Thyroid gland (tissue), 4 donors: ENCODE measurements around the gene DMWD. TPM values are rescaled to one million over a fixed set of nuclear protein-coding genes. Genes with fewer than 3 reads are reported as not detected.

Experiments used
- DNase-seq, 2 donors: peaks; one replicate each; pipeline ENCODE4 v3.0.0-alpha.2; 2019
- H3K27ac ChIP-seq, 3 donors: fragments of 200-600 bp; sonication (generic); 1 replicate in 2 of 3; 2 replicates in 1 of 3; pipeline ENCODE4 v1.5.1; 2016 to 2019; ENCODE audit warnings: mild to moderate bottlenecking in 1 of 3, moderate library complexity in 1 of 3
- H3K27me3 ChIP-seq: fragments of 200-600 bp; sonication (generic); one replicate; pipeline ENCODE4 v1.5.1; 2019
- H3K36me3 ChIP-seq, 2 donors: fragments of 200-600 bp; sonication (generic); one replicate each; pipeline ENCODE4 v1.5.1; 2016 to 2019
- H3K4me1 ChIP-seq, 2 donors: fragments of 200-600 bp; sonication (generic); one replicate each; pipeline ENCODE4 v1.5.1; 2017 to 2019
- H3K4me3 ChIP-seq, 3 donors: fragments of 200-600 bp; sonication (generic); replicated peaks in 1 of 3; 1 replicate in 2 of 3; 2 replicates in 1 of 3; pipeline ENCODE4 v1.5.1; 2016; ENCODE audit warnings: mild to moderate bottlenecking in 1 of 3
- H3K9me3 ChIP-seq: fragments of 200-600 bp; sonication (generic); one replicate; pipeline ENCODE4 v1.5.1; 2017
- POLR2A ChIP-seq, 2 donors: fragments of 450-650 bp; IDR thresholded peaks; one replicate each; pipeline ENCODE4 v1.6.1; 2017; ENCODE audit warnings: antibody characterized with exemption in 2 of 2, mild to moderate bottlenecking in 2 of 2, moderate library complexity in 1 of 2
- WGBS, 2 donors: methylation state at CpG; one replicate each; pipeline ENCODE4 v1.1.5; 2017; 5-methylcytosine and 5-hydroxymethylcytosine counted together
- intact Hi-C: fragments of 100-400 bp; cut with DNase I; formaldehyde crosslinking; loops from one replicate; pipeline ENCODE4 v1.15.1; 2023
- total RNA-seq, 4 donors: library from RNA; depleted of rRNA; stranded (reverse); fragments of >200 nt; gene quantifications; one replicate each; pipeline ENCODE4 v1.2.3, GENCODE V29; 2016
- TF ChIP-seq, protein P1 (sequence below), 6 experiments: fragments of 200-600 bp in 3 of 6; fragments of 450-650 bp in 3 of 6; sonication (generic) in 3 of 6; IDR thresholded peaks; one replicate each; pipeline ENCODE4 v1.5.1; 2016 to 2019; ENCODE audit warnings: antibody characterized with exemption in 6 of 6, mild to moderate bottlenecking in 2 of 6, inconsistent platforms in 1 of 6, moderate library complexity in 1 of 6

The DMWD gene
- total RNA-seq, 4 donors from 2014 or later: 38.2 to 69.7 (median 48.3) TPM

GRCh38 chr19:45768655-45768983, 24.0 kb downstream of the DMWD start:
- TF ChIP-seq POLR2A (IDR thresholded peaks at IDR 0.05): no peak
- TF ChIP-seq, protein P1, sequence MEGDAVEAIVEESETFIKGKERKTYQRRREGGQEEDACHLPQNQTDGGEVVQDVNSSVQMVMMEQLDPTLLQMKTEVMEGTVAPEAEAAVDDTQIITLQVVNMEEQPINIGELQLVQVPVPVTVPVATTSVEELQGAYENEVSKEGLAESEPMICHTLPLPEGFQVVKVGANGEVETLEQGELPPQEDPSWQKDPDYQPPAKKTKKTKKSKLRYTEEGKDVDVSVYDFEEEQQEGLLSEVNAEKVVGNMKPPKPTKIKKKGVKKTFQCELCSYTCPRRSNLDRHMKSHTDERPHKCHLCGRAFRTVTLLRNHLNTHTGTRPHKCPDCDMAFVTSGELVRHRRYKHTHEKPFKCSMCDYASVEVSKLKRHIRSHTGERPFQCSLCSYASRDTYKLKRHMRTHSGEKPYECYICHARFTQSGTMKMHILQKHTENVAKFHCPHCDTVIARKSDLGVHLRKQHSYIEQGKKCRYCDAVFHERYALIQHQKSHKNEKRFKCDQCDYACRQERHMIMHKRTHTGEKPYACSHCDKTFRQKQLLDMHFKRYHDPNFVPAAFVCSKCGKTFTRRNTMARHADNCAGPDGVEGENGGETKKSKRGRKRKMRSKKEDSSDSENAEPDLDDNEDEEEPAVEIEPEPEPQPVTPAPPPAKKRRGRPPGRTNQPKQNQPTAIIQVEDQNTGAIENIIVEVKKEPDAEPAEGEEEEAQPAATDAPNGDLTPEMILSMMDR (IDR thresholded peaks at IDR 0.05): no peak
- H3K27ac ChIP-seq: peak overlapping the region; percentile 91 to 96 (median 95)
- intact Hi-C loops: loop anchor here (10.0 kb wide), 1 partner anchor 54 kb away; no protein-coding TSS in a partner anchor
- WGBS, 2 donors: 0 to 1% methylated on average over 10 to 19 of the region's 33 CpGs
- DNase-seq: peak; percentile 45 to 50
- peaks cover 32 to 42% of the 10 kb centered on the region in 2 donors for H3K4me1 ChIP-seq
- peaks cover 0 to 6% of the 10 kb centered on the region in 2 donors for H3K36me3 ChIP-seq
- no peaks in the 10 kb centered on the region for H3K9me3 ChIP-seq
- H3K27me3 ChIP-seq: no peaks in the 10 kb centered on the region
- peak overlapping the region; percentile 15 to 93 (median 59) for H3K4me3 ChIP-seq

GRCh38 chr19:45767881-45768654, 24.6 kb downstream of the DMWD start:
- peak in 1 of 2 donors; percentile 88 for TF ChIP-seq POLR2A (IDR thresholded peaks at IDR 0.05)
- TF ChIP-seq, protein P1 (IDR thresholded peaks at IDR 0.05): no peak
- 2% methylated on average over 20 of the region's 102 CpGs; no CpG with 5 or more reads in 1 of the 2 donors for WGBS, 2 donors
- Histone ChIP-seq H3K9me3 (no peaks in the 10 kb centered on the region), H3K27me3 (no peaks in the 10 kb centered on the region), H3K4me1 (peaks cover 33 to 43% of the 10 kb centered on the region in 2 donors), H3K4me3 (peak overlapping the region; percentile 15 to 93 (median 59)), H3K27ac (peak overlapping the region; percentile 91 to 96 (median 95)), H3K36me3 (peaks cover 0 to 4% of the 10 kb centered on the region in 2 donors)
- peak; percentile 86 to 87 for DNase-seq
- intact Hi-C loops: loop anchor here (10.0 kb wide), 1 partner anchor 53 kb away; no protein-coding TSS in a partner anchor

DNA sequence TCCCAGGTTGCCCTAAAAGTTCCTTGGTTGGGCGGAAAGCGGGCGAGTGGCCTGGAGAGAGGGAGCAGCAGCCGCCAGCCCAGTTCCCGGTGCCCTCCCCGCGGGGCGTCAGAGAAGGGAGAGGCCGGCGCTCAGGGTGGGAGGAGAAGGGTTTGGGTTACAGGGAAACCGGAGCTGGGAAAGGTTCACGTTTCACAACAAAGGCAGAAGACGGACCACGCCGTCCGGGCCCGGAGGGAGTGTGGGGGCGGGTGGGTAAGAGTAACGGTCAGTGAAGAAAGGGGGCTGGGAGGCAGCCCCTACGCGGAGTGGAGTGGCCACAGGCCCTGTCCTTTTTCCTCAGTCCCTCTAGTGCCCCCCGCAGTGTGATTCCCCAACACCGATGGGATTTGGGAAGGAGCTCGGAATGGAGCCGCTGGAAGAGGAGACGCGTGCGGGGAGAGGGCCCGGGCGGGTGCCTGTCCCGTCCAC, 25.2 kb downstream of the DMWD start:
- TF ChIP-seq POLR2A (IDR thresholded peaks at IDR 0.05): peak; percentile 46 to 77
- TF ChIP-seq, protein P1 (IDR thresholded peaks at IDR 0.05): no peak
- DNase-seq: peak; percentile 78 to 83
- no peaks in the 10 kb centered on the region for H3K9me3 ChIP-seq

GRCh38 chr19:45766869-45767346, 25.7 kb downstream of the DMWD start:
- Histone ChIP-seq H3K4me3 (peak overlapping the region; percentile 15 to 93 (median 59)), H3K9me3 (no peaks in the 10 kb centered on the region), H3K27ac (peak overlapping the region; percentile 91 to 96 (median 95)), H3K27me3 (no peaks in the 10 kb centered on the region), H3K4me1 (peaks cover 33 to 43% of the 10 kb centered on the region in 2 donors), H3K36me3 (peaks cover 0 to 3% of the 10 kb centered on the region in 2 donors)
- DNase-seq: peak in 1 of 2 donors; percentile 46
- intact Hi-C loops: loop anchor here (10.0 kb wide), 1 partner anchor 52 kb away; no protein-coding TSS in a partner anchor
- TF ChIP-seq POLR2A (IDR thresholded peaks at IDR 0.05): no peak
- TF ChIP-seq, protein P1 (IDR thresholded peaks at IDR 0.05): no peak
- 15 to 35% methylated on average over 8 to 11 of the region's 24 CpGs for WGBS, 2 donors

More for the DNA sequence above, 25.2 kb downstream of the DMWD start:
- Histone ChIP-seq H3K4me3 (peak overlapping the region; percentile 15 to 93 (median 59)), H3K36me3 (peaks cover 0 to 3% of the 10 kb centered on the region in 2 donors), H3K27ac (peak overlapping the region; percentile 91 to 96 (median 95)), H3K4me1 (peaks cover 33 to 43% of the 10 kb centered on the region in 2 donors), H3K27me3 (no peaks in the 10 kb centered on the region)
- 6 to 13% methylated on average over 15 to 31 of the region's 31 CpGs for WGBS, 2 donors
- intact Hi-C loops: loop anchor here (10.0 kb wide), 1 partner anchor 53 kb away; no protein-coding TSS in a partner anchor
